Type B pancreatic cell (in vitro differentiated cells): ENCODE results near the gene CHRM5. TPM values are rescaled to one million over a fixed set of nuclear protein-coding genes. Genes with fewer than 3 reads are reported as not detected.
"Not testable (repeated sequence)": the region's sequence is repeated elsewhere in the genome, so short reads cannot be mapped to it uniquely, and the experiment has no call there.

ENCODE experiments used
- DNase-seq: peaks from one replicate; pipeline ENCODE4 v3.0.0; 2021; ENCODE audit warnings: mixed read lengths; ENCODE audit not compliant: unreplicated experiment; ENCODE audit errors: extremely low spot score
- H3K27ac Mint-ChIP-seq: 2 replicates; pipeline ENCODE4 v1.8.0; 2021; ENCODE audit warnings: mild to moderate bottlenecking, mixed read lengths
- H3K27me3 Mint-ChIP-seq: 2 replicates; pipeline ENCODE4 v1.8.0; 2021; ENCODE audit warnings: mixed read lengths
- H3K36me3 Mint-ChIP-seq: 2 replicates; pipeline ENCODE4 v1.8.0; 2021; ENCODE audit warnings: mixed read lengths
- H3K4me1 Mint-ChIP-seq: one replicate; pipeline ENCODE4 v1.8.0; 2021; ENCODE audit warnings: mixed read lengths; ENCODE audit not compliant: unreplicated experiment
- H3K4me3 Mint-ChIP-seq: 2 replicates; pipeline ENCODE4 v1.8.0; 2021; ENCODE audit warnings: mild to moderate bottlenecking, mixed read lengths
- H3K9me3 Mint-ChIP-seq: 2 replicates; pipeline ENCODE4 v1.8.0; 2021; ENCODE audit warnings: mixed read lengths
- total RNA-seq: library from RNA; stranded (reverse); gene quantifications from 2 replicates; pipeline ENCODE4 v1.2.1, GENCODE V29; 2021; ENCODE audit warnings: low replicate concordance
- TF ChIP-seq, protein P1 (sequence below): fragments of 200-600 bp; sonication (generic); conservative IDR thresholded peaks from 2 replicates; pipeline ENCODE4 v1.5.0; 2021; ENCODE audit warnings: antibody characterized with exemption, mild to moderate bottlenecking

Gene CHRM5
- total RNA-seq, 1 donor from 2014 or later: not detected

DNA sequence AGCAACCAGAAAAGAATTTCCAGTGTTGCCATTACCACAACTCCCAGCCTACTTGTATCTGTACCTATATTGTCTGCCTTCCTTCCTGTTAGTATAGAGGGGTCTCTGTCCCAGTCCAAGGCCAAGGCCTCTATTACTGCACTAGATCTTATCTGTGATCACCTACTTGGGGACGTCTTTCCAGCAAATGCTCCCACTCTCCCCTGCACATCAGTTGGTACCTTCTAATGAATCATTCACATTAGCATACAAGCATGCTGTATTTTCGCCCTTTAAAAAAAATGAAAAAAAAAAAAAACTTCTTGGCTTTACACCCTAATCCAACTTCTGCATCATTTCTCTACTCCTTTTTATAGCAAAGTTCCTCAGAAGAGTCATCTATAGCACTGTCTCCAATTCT is 75.5 kb downstream of the CHRM5 start:
- Mint-ChIP-seq H3K4me1 (peaks cover 5% of the 10 kb centered on the region), H3K27me3 (peaks cover 5% of the 10 kb centered on the region), H3K9me3 (no peaks in the 10 kb centered on the region), H3K4me3 (no peak overlapping the region), H3K27ac (no peak overlapping the region), H3K36me3 (no peaks in the 10 kb centered on the region)
- no peak for DNase-seq
- TF ChIP-seq, protein P1, sequence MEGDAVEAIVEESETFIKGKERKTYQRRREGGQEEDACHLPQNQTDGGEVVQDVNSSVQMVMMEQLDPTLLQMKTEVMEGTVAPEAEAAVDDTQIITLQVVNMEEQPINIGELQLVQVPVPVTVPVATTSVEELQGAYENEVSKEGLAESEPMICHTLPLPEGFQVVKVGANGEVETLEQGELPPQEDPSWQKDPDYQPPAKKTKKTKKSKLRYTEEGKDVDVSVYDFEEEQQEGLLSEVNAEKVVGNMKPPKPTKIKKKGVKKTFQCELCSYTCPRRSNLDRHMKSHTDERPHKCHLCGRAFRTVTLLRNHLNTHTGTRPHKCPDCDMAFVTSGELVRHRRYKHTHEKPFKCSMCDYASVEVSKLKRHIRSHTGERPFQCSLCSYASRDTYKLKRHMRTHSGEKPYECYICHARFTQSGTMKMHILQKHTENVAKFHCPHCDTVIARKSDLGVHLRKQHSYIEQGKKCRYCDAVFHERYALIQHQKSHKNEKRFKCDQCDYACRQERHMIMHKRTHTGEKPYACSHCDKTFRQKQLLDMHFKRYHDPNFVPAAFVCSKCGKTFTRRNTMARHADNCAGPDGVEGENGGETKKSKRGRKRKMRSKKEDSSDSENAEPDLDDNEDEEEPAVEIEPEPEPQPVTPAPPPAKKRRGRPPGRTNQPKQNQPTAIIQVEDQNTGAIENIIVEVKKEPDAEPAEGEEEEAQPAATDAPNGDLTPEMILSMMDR: no peak

DNA sequence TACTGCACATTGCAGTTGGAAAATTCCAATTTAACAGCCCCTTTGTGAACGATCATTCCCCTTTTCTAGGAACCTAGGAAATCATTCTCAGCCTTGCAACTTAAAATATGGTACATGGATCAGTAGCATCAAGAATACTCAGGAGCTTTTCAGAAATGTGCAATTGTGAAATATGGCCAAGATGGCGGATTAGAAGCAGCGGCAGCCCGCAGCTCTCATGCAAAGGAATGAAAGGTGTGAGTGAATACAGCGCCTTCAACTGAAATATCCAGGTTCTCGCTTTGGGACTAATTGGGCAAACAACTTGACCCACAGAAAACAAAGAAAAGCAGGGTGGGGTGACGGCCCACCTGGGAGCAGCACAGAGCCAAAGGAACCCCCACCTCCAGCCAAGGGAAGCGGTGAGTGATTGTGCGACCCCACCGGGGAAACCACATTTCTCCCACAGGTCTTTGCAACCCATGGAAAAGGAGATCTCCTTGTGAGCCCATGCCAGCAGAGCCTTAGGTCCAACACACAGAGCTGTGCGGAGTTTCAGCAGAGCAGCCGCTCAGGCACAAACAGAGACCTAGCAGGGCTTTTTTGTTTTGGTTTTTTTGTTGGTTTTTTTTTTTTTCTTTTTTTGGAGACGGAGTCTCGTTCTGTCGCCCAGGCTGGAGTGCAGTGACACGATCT is 78.3 kb downstream of the CHRM5 start:
- peaks cover 5% of the 10 kb centered on the region for H3K36me3 Mint-ChIP-seq
- TF ChIP-seq, protein P1: no peak
- no peak overlapping the region for H3K27ac Mint-ChIP-seq
- H3K9me3 Mint-ChIP-seq: peaks cover 17% of the 10 kb centered on the region
- no peak overlapping the region for H3K4me3 Mint-ChIP-seq
- no peaks in the 10 kb centered on the region for H3K4me1 Mint-ChIP-seq
- DNase-seq: no peak
- peaks cover 2% of the 10 kb centered on the region for H3K27me3 Mint-ChIP-seq

DNA sequence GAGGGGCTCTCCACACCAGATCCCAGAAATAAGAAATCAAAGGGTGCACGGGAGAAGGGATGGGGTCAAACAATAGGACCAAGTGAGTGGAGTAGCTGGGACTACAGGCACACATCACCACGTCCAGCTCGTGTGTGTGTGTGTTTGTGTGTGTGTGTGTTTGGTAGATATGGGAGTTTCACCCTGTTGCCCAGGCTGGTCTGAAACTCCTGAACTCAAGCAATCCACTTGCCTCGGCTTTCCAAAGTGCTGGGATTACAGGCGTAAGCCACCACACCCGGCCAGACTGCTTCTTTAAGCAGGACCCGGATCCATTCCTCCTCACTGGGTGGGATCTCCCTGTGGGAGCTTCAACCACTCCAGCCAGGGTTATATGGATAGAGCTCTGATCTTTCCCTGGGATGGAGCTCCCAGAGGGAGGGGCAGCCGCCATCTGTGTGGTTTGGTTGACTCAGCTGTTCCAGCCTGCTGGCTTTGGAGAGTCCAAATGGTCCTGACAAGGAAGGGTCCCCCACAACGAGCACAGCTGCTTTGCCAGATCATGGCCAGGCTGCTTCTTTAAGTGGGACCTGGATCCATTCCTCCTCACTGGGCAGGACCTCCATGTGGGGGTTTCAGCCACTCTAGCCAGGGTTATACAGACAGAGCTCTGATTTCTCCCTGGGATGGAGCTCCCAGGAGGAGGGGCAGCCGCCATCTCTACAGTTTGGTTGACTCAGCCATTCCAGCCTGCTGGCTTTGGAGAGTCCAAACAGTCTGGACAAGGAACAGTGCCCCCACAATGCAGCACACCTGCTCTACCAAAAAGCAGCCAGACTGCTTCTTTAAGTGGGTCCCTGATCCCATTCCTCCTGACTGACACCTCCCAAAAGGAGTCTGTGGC is 79.8 kb downstream of the CHRM5 start:
- H3K27ac Mint-ChIP-seq: no peak overlapping the region

DNA sequence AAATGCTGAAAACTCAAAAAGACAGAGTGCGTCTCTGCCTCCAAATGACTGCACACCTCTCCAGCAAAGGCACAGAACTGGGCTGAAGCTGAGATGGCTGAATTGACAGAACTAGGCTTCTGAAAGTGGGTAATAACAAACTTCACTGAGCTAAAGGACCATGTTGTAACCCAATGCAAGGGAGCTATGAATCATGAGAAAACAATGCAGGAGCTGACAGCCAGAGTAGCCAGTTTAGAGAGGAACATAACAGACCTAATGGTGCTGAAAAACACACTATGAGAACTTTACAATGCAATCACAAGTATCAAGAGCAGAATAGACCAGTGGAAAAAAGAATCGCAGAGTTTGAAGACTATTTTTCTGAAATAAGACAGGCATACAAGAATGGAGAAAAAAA is 80.8 kb downstream of the CHRM5 start:
- H3K9me3 Mint-ChIP-seq: peaks cover 17% of the 10 kb centered on the region
- no peak for DNase-seq
- no peak overlapping the region for H3K4me3 Mint-ChIP-seq
- no peak overlapping the region for H3K27ac Mint-ChIP-seq
- H3K36me3 Mint-ChIP-seq: peaks cover 5% of the 10 kb centered on the region
- no peaks in the 10 kb centered on the region for H3K4me1 Mint-ChIP-seq
- TF ChIP-seq, protein P1: no peak
- H3K27me3 Mint-ChIP-seq: peaks cover 6% of the 10 kb centered on the region

More for the DNA sequence above, 79.8 kb downstream of the CHRM5 start:
- H3K4me1 Mint-ChIP-seq: no peaks in the 10 kb centered on the region
- DNase-seq: no peak
- TF ChIP-seq, protein P1: no peak
- peaks cover 6% of the 10 kb centered on the region for H3K27me3 Mint-ChIP-seq
- H3K9me3 Mint-ChIP-seq: peaks cover 17% of the 10 kb centered on the region
- no peak overlapping the region for H3K4me3 Mint-ChIP-seq
- peaks cover 5% of the 10 kb centered on the region for H3K36me3 Mint-ChIP-seq

DNA sequence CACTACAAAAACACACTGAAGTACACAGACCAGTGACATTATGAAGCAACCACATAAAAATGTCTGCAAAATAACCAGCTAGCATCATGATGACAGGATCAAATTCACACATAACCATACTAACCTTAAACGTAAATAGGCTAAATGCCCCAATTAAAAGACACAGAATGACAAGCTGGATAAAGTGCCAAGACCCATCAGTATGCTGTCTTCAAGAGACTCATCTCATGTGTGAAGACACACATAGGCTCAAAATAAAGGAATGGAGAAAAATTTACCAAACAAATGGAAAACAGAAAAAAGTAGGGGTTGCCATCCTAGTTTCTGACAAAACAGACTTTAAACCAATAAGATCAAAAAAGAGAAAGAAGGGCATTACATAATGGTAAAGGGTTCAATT is 82.1 kb downstream of the CHRM5 start:
- not testable (repeated sequence) for H3K4me1 Mint-ChIP-seq, H3K4me3 Mint-ChIP-seq, H3K27ac Mint-ChIP-seq, H3K36me3 Mint-ChIP-seq, H3K27me3 Mint-ChIP-seq, DNase-seq
- peaks cover 17% of the 10 kb centered on the region for H3K9me3 Mint-ChIP-seq
